ENCODE measurements around the gene FAM47E. TPM values are rescaled to one million over a fixed set of nuclear protein-coding genes. Genes with fewer than 3 reads are reported as not detected.

FAM47E gene
- total and polyA plus RNA-seq, 7 donors, result 1.7 to 6.0 (median 2.6) TPM

DNA sequence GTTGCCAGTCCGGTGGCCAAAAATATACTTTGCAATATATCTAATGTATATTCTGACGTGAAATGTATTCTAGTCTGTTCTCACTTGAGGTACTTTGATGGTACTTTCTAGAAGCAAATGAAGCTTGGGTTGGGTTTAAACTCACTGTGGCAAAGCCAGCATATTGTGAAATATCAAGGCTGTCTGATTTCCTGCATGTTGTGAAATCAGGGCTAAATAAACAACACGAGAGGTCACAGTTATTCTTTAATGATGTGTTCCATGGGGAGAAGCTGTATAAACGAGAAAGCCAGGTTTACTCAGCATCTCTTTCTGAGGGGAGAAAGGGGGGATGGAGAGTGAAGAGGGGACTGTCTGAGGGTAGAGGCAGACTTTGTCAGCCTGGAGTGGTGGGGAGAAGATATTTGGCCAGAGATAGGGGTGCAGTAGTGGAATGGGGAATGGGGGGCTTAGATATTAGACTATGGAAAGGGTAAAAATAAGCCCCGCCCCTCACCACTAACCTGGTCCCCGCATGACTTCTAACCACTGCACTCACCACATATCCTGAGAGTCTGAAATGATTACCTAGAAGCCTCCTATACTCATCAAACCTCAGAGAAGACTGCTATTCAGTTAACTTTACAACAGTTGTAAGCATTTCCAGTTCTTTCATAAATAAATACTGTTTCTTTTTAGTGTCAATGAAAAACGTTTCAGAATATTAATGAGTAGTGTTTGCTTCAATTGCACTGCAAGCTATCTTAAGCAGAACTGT is 32.0 kb upstream of the FAM47E start:
- 45 to 59% methylated on average over 7 of the region's 7 CpGs for WGBS, 2 donors
- Histone ChIP-seq H3K4me1 (peaks cover 0 to 9% (median 5%) of the 10 kb centered on the region in 4 donors), H3K4me3 (no peak overlapping the region), H3K9me3 (no peaks in the 10 kb centered on the region), H3K27me3 (no peaks in the 10 kb centered on the region), H3K36me3 (no peaks in the 10 kb centered on the region), H3K27ac (no peak overlapping the region)
- intact Hi-C loops (cut with DNase I), result loop anchor here (10.0 kb wide), 2 partner anchors 525 to 855 kb away; partner anchors contain the start of gene CCNI
- TF ChIP-seq POLR2AphosphoS5 (IDR thresholded peaks at IDR 0.05), result peak; percentile 29 to 58 (median 47)
- TF ChIP-seq EP300 (IDR thresholded peaks at IDR 0.05), result no peak
- TF ChIP-seq POLR2A (IDR thresholded peaks at IDR 0.05), result no peak
- TF ChIP-seq, protein P1, sequence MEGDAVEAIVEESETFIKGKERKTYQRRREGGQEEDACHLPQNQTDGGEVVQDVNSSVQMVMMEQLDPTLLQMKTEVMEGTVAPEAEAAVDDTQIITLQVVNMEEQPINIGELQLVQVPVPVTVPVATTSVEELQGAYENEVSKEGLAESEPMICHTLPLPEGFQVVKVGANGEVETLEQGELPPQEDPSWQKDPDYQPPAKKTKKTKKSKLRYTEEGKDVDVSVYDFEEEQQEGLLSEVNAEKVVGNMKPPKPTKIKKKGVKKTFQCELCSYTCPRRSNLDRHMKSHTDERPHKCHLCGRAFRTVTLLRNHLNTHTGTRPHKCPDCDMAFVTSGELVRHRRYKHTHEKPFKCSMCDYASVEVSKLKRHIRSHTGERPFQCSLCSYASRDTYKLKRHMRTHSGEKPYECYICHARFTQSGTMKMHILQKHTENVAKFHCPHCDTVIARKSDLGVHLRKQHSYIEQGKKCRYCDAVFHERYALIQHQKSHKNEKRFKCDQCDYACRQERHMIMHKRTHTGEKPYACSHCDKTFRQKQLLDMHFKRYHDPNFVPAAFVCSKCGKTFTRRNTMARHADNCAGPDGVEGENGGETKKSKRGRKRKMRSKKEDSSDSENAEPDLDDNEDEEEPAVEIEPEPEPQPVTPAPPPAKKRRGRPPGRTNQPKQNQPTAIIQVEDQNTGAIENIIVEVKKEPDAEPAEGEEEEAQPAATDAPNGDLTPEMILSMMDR (IDR thresholded peaks at IDR 0.05), result no peak
- DNase-seq, result no peak

DNA sequence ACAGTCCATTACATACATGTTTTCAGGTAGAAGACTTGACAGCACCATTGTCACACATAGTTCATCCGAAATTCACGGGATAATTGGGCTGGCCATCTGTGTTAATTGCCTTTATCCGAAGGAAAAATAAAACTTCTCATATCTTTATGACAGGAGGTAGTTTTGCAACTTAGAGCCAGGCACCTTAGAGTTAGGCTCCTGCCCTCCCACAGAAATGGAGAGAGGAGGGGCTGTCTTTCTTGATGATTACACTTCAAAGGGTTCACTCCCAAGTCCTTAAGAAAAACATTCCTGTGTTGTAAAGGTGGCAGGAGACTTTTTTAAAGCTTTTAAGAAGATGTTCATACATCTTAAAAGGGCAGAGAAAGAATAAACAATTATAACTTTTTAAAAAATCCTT is 27.4 kb upstream of the FAM47E start:
- Histone ChIP-seq H3K36me3 (no peaks in the 10 kb centered on the region), H3K27ac (no peak overlapping the region), H3K27me3 (no peaks in the 10 kb centered on the region), H3K9me3 (peaks cover 0 to 1% (median 0%) of the 10 kb centered on the region in 4 donors), H3K4me1 (no peaks in the 10 kb centered on the region), H3K4me3 (no peak overlapping the region)
- DNase-seq, result no peak
- TF ChIP-seq POLR2AphosphoS5 (IDR thresholded peaks at IDR 0.05) (no peak), EP300 (IDR thresholded peaks at IDR 0.05) (no peak), POLR2A (IDR thresholded peaks at IDR 0.05) (no peak)
- TF ChIP-seq, protein P1 (IDR thresholded peaks at IDR 0.05), result no peak
- 19 to 59% methylated on average over 3 of the region's 3 CpGs for WGBS, 2 donors
- intact Hi-C loops (cut with DNase I), result no loop called here

DNA sequence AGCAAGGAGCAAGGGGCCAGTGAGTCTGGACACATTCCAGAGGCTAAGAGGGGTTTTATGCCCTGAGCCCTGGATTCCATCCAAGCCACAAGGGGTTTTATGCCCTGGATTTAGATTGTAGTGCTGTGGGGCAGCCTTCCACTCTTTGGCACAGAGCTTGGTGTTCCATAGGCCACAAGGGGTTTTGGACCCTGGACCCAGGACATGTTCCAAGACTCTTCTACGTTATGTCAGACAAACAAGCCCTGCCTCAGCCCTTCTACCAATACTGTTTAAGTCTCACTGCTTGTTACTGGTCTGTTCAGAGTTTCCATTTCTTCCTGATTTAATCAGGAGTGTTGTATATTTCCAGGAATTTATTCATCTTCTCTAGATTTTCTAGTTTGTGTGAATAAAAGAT is 25.1 kb upstream of the FAM47E start:
- 0 to 33% methylated on average over 1 of the region's 1 CpG for WGBS, 2 donors
- no peak overlapping the region for H3K27ac ChIP-seq
- H3K36me3 ChIP-seq, result no peaks in the 10 kb centered on the region
- no peak for DNase-seq
- H3K9me3 ChIP-seq, result peaks cover 0 to 5% (median 0%) of the 10 kb centered on the region in 4 donors
- TF ChIP-seq EP300 (IDR thresholded peaks at IDR 0.05) (no peak), POLR2A (IDR thresholded peaks at IDR 0.05) (no peak), POLR2AphosphoS5 (IDR thresholded peaks at IDR 0.05) (no peak)
- TF ChIP-seq, protein P1 (IDR thresholded peaks at IDR 0.05), result no peak
- no peak overlapping the region for H3K4me3 ChIP-seq
- intact Hi-C loops (cut with DNase I), result no loop called here
- no peaks in the 10 kb centered on the region for H3K4me1 ChIP-seq
- no peaks in the 10 kb centered on the region for H3K27me3 ChIP-seq

DNA sequence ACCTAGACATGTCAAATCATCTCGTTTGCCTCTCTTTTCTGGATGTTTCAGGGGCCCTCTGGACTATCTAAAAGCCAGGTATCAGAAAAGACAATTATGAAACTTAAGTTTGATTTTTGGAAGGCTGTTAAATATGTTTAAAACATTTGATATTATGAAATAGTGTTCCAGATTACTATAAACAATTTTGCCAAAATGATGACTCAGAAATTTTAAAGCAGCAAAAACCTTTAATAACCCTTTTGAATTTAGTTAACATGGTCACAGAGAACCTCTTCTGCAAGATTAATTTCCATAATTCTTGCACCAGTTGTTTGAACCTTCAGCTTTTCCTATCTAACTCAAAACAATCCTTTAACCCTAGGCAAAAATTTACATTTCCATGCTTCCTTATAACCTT is 18.8 kb upstream of the FAM47E start:
- Histone ChIP-seq H3K36me3 (no peaks in the 10 kb centered on the region), H3K4me3 (no peak overlapping the region), H3K9me3 (peaks cover 0 to 5% (median 0%) of the 10 kb centered on the region in 4 donors), H3K27me3 (no peaks in the 10 kb centered on the region), H3K4me1 (no peaks in the 10 kb centered on the region), H3K27ac (no peak overlapping the region)
- no peak for DNase-seq
- 79 to 84% methylated on average over 1 of the region's 1 CpG for WGBS, 2 donors
- TF ChIP-seq EP300 (IDR thresholded peaks at IDR 0.05), result no peak
- TF ChIP-seq POLR2AphosphoS5 (IDR thresholded peaks at IDR 0.05), result no peak
- no peak for TF ChIP-seq POLR2A (IDR thresholded peaks at IDR 0.05)
- TF ChIP-seq, protein P1 (IDR thresholded peaks at IDR 0.05), result no peak
- intact Hi-C loops (cut with DNase I), result no loop called here
